Liver (tissue), 3 donors: ENCODE measurements around the gene DDR2.

ENCODE experiments used
- EGR1 ChIP-seq, 2 donors: IDR thresholded peaks; 2 replicates each; pipeline ENCODE4 v1.6.1; 2016 to 2018; ENCODE audit warnings: antibody characterized with exemption in 2 of 2, low read depth in 2 of 2
- GABPA ChIP-seq, 2 donors: IDR thresholded peaks in 1 of 2; conservative IDR thresholded peaks in 1 of 2; 2 replicates each; pipeline ENCODE4 v1.6.1; 2016; ENCODE audit warnings: antibody characterized with exemption in 2 of 2, mild to moderate bottlenecking in 1 of 2, moderate library complexity in 1 of 2
- HNF4G ChIP-seq: IDR thresholded peaks from 2 replicates; pipeline ENCODE4 v1.6.1; 2016; ENCODE audit warnings: antibody characterized with exemption
- JUND ChIP-seq, 2 donors: IDR thresholded peaks; 2 replicates each; pipeline ENCODE4 v1.6.1; 2016; ENCODE audit warnings: antibody characterized with exemption in 2 of 2
- NR2F2 ChIP-seq: IDR thresholded peaks from 2 replicates; pipeline ENCODE4 v1.6.1; 2016; ENCODE audit warnings: antibody characterized with exemption
- RAD21 ChIP-seq, 2 donors: IDR thresholded peaks; 2 replicates each; pipeline ENCODE4 v1.6.1; 2016; ENCODE audit warnings: antibody characterized with exemption in 2 of 2, mild to moderate bottlenecking in 2 of 2
- SP1 ChIP-seq: IDR thresholded peaks from 2 replicates; pipeline ENCODE4 v1.6.1; 2018; ENCODE audit warnings: antibody characterized with exemption, mild to moderate bottlenecking
- TF ChIP-seq, protein P1 (sequence below): fragments of 150-350 bp; IDR thresholded peaks from 2 replicates; pipeline ENCODE4 v1.5.1; 2017; ENCODE audit warnings: improper control_type of control experiment, low read depth, low read length; ENCODE audit not compliant: missing input control
- TF ChIP-seq, protein P2 (sequence below): IDR thresholded peaks from 2 replicates; pipeline ENCODE4 v1.6.1; 2016; ENCODE audit warnings: antibody characterized with exemption
- donor health status: healthy.
- donor health status: healthy.

DNA sequence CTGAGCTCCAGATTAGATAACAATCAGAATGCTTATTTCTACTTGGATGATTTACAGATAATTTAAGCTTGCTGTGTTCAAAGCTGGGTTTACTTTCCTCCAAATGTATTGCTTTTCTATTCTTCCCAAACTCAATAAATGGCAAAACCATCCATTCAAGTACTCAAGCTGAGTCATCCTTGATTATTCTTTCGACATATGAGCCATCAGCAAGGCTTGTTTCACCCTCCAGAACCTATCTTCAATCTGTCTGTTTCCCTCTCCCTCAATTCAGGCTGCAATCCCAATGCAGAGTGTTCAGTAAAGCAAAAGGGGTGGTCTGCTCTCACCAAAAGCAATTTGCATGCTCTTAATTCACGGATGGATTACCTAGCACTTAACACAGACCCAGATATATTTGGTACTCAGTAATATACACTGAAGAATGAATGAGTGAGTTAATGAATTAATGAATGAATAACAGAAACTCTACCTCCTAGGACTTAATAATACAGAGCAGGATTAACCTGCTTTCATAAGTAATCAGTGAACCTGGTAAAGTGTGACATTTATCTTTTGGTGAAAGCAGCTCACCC lies 41.9 kb downstream of the DDR2 start:
- no peak for TF ChIP-seq GABPA (IDR thresholded peaks at IDR 0.05 in 1 of 2, conservative IDR thresholded peaks at IDR 0.05 in 1 of 2)
- TF ChIP-seq, protein P1, sequence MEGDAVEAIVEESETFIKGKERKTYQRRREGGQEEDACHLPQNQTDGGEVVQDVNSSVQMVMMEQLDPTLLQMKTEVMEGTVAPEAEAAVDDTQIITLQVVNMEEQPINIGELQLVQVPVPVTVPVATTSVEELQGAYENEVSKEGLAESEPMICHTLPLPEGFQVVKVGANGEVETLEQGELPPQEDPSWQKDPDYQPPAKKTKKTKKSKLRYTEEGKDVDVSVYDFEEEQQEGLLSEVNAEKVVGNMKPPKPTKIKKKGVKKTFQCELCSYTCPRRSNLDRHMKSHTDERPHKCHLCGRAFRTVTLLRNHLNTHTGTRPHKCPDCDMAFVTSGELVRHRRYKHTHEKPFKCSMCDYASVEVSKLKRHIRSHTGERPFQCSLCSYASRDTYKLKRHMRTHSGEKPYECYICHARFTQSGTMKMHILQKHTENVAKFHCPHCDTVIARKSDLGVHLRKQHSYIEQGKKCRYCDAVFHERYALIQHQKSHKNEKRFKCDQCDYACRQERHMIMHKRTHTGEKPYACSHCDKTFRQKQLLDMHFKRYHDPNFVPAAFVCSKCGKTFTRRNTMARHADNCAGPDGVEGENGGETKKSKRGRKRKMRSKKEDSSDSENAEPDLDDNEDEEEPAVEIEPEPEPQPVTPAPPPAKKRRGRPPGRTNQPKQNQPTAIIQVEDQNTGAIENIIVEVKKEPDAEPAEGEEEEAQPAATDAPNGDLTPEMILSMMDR, result no peak
- no peak for TF ChIP-seq JUND (IDR thresholded peaks at IDR 0.05)
- TF ChIP-seq SP1, result no peak
- no peak for TF ChIP-seq RAD21 (IDR thresholded peaks at IDR 0.05)
- no peak for TF ChIP-seq HNF4G
- no peak for TF ChIP-seq EGR1 (IDR thresholded peaks at IDR 0.05; ENCODE audit: low read depth in 2 of 2)
- TF ChIP-seq, protein P2, sequence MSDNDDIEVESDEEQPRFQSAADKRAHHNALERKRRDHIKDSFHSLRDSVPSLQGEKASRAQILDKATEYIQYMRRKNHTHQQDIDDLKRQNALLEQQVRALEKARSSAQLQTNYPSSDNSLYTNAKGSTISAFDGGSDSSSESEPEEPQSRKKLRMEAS, result no peak
- TF ChIP-seq NR2F2, result no peak
